HG02970 (cell line): ENCODE measurements around the gene GMIP.

Experiments used
- ATAC-seq: cut with Tn5 transposase; IDR thresholded peaks from one replicate; pipeline ENCODE4 v1.9.1; 2021; ENCODE audit warnings: mild to moderate bottlenecking, moderate library complexity, moderate number of reproducible peaks; ENCODE audit not compliant: unreplicated experiment, low FRiP score

GMIP gene

DNA sequence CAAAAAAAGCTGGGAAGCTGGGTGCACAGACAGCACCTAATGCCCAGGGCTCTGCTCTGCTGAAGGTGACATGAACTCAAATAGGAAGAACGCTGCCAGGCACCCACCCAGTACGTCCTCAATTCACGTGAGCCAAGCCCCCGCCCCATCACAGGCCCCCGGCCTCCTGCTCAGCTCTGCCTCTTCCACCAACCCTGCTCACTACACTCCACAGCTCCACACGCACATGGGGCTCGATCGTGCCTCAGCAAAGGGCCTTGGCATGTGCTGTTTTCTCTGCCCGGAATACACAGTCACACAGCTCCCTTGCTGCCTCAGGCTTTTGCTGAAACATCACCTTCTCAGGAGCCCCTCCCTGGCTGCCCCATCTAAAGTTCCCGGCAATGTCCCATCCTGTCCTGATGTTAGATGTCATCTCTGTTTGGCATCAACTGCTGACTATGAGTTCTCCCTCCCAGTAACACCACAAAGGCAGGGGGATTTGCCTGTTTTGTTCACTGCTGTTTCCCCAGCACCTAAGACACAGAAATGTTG is 17.8 kb upstream of the GMIP start:
- ATAC-seq, result no peak

DNA sequence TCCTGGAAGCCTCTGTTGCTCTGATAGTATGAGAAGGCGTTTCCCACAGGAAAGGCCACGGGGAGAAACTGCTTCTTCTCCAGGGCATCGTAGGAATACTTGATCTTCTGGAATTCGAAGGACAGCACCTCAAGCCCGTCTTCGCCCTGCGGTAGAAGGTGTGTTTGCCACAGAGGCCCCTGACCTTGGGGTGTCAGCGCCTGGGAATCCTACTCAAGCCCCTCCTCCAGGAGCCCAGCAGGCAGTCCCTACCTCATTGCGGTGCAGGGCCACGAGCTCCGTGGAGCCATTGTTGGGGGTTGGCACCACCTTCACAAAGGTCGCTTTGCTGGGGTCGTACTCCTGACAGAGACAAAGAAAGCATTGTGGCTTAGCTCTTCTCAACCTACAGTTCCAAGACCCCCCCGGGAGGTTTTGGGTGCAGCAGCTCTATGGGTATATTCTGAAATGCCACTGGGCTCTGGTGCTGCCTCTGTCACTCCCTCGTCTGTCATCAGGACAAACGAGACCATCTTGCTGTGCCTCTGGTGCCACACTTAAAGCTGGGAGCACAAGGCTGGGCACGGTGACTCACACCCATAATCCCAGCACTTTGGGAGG is 16.3 kb upstream of the GMIP start:
- no peak for ATAC-seq

DNA sequence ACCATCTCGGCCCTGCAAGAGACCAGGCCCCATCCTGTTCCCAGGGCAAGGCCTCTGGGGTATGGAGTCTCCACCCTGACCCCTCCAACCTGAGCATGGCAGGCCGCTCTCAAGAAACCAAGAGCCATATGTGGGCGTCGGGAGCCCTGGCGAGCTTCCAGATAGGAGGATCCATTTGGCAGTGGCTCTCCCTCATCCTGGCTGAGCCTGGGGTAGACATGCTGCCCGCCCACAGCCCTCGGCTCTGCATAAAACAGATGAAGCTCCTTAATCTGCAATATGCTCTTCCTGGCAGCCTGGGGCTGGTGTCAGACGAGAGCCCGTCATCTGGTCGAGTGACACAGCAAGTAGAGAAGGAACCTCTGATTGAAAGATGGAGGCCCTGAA is 13.9 kb upstream of the GMIP start:
- ATAC-seq, result no peak

DNA sequence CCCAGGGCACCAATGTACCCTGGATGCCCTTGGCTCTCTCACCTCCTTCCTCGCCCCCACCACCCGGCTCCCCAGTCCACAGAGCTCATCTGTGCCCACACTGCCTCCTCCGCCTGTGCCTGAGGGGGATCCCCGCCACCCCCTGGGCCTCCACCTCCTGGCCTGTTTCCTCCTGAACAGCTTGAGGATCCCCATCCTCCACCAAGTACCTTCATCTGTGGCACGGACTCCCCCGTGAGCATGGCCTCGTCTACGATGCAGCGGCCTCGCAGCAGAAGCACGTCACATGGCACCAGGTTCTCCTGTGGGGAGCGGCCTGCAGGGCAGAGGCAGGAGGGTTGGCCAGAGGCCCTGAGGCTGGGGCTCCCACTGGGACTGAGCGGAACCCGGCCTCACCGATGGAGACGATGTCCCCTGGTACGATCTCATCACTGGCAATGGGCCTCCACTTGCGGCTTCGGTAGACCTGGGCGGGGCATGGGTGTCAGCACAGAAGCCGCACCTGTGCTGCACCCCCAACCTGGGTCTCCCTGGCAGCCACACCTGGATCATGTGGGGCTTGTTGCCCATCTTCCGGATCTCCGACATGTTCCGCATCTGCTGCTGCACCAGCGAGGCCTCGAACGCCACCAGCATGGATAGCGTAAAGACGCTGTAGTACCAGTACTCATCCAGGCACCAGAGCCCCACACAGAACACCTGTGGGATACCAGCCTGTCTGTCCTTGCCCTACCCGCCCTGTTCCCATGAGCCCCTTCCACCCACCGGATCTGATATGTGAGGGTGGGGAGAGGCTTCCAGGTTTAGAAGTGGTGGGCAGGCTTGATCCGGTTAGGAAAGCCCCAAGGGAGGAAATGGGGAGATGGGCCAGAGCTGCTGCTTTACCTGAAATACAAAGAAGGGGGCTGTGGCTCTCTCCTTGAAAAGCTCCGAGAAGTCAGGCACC is 13.3 kb upstream of the GMIP start:
- no peak for ATAC-seq

DNA sequence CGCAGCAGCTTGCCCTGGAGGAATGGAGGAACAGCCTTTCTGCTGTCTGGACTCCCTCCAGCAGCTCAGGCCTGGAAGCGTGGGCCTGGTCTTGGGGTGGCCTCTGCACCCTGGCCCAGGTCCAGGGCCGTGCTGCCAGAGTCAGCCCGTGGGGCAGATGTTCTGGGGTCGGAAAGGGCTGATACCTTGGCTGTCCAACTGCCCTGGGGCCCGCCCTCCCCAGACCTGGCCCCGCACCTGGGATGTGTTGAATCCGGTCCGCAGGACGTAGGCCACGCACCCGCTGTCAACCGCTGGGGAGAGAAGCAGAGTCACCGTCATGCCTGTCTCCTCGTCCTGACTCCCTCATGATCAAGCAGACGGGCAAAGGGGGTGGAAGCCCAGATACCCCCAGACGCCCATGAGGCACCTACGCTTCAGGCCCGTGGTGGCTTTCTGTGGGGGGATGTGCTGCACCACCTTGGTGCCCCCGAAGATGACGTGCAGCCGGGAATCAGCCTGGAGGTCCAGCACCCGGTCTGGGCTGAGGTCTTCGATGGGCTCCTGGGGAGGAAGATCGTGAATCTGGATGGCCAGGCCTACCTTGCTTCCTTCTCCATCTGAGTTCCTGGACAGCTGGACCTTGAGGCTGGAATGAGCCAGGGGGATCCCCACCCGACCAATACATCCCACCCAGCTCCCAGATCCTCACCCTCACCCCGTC is 12.3 kb upstream of the GMIP start:
- no peak for ATAC-seq

DNA sequence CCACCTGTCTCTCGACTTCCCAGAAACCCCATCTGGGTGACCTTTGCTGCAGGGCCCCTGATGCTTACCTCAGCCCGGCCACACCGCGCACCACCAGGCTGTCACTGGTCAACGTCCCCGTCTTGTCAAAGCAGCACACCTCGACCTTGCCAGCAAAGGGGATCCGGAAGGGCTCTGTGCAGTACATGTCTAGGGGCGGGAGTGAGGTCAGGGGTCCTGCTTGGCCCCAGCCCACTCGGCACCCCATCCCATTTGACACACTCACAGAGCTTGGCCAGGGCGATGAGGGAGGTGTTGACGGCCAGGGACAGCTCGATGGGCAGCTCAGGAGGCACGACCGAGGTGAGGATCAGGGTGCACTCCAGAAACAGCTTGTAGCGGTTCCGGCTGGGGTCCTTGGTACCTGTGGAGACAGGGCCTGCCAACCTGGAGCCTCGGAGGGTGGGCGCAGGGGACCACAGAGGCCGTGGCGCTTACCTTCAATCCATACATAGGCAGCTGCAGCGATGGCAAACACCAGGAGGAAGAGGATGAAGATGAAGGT is 11.7 kb upstream of the GMIP start:
- no peak for ATAC-seq

DNA sequence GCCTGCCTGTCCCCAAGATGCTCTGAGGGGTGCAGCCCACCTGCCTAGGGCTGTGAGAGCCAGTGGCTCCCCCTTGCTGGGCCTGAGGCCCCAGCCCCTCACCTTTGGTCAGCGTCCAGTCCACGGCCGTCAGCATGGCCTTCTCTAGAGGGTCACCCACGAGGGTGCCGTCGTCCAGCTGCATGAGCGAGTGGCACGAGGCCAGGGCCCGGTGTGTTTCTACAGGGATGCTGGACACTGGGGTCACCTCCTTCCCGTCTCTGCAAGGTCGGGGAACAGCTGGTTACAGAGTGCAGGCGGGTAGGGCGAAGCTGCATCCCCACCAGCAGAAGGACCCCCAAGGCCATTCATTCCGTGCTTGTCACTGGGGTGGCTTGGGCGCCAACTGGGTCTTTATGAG is 11.0 kb upstream of the GMIP start:
- ATAC-seq, result no peak

DNA sequence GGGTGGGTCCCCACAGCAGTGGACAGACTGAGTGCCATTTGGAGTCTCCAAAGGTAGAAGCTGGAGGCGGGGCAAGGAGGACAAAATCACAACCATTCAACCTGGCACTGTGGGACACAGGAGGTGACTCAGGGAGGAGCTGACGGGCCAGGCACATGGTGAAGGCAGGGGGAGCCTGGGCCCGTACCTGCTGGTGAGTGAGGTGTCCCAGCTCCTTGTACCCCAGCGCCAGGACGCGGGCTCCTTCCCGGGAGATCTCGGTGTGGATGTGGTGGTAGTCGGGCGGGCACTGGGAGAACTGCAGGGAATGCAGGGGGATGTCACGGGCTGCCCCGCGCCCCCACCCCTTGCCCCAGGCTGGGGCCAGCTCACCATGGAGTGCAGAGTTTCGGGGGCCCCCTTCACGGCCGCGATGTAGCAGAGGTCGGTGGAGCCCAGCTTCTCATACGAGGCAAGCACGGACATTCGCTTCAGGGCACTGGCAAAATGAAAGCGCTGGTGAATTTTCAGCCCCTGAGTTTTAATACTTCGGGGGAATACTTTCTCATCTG is 10.2 kb upstream of the GMIP start:
- ATAC-seq, result no peak

DNA sequence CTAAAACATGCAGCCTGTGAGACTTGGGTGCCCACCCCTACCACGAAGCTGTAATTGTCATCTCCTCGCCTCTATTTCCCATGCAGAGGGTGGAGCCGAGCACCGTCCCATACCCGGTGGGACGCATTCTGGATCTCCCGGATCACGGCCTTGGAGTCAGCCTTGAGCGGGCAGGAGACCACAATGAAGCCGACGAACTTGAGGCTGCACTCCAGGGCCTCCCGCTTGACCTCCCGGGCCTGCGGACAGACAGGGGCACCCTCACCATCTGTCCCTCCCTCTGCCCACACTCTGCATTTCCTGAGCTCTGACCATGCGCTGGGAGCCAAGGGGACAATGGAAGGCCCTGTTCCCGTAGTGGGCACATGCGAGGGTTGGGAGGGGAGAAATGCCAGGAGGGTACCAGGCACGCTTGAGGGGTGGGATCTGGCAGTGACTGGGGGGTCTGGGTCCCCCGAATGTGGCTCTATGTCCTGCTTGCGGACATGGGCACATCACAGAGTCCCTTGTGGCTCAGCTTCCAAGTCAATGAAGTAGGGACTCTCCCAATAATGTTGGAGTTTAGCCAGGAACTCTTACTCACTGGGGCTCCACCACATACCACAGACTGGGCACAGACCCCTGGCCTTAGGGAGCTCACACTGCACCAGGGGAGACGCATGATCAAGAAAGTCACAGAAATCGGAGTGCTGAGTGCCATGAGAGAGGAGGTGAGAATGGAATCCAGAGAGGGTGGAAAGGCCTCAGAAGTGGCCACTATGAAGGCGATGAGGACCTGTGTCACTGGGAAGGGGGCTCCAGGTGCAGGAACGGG is 9.2 kb upstream of the GMIP start:
- ATAC-seq, result no peak

DNA sequence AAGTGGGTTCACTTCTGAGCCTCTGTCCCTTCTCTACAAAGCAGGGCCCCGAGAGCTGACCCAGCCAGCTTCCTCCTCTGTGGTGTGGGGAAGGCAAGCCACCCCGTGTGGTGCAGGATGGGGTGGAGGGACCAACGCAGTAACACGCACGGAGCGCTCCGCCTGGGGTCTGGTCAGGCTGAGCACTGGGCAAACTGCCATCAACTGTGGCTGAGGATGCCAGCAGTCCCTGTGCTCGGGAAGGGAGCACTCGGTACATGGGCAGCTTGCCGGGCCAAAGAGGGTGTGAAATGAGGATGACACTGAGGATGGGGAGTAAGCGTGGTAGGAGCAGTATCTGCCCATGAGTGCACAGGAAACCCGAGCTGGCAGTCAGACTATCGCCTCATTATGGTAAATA is 7.6 kb upstream of the GMIP start:
- ATAC-seq, result no peak

DNA sequence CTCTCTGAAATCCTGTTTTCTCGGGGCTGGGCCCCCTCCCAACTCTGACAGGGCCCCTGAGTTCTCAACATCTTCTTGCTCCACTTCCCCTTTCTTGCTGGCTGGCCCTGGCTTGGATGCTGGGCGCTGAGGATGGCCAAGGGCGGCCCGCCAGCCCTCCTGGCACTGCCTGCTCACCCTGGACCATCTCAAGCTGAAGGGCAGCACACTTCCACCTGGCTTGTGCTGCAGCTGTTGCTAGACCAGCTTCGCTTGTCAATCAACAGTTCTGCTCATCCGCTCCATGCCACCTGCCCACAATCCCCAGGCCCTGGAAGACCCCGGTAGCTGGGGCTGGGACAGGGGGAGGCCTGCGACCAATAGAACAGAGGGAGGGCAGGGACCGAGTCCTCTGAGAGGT is 6.9 kb upstream of the GMIP start:
- ATAC-seq, result no peak

DNA sequence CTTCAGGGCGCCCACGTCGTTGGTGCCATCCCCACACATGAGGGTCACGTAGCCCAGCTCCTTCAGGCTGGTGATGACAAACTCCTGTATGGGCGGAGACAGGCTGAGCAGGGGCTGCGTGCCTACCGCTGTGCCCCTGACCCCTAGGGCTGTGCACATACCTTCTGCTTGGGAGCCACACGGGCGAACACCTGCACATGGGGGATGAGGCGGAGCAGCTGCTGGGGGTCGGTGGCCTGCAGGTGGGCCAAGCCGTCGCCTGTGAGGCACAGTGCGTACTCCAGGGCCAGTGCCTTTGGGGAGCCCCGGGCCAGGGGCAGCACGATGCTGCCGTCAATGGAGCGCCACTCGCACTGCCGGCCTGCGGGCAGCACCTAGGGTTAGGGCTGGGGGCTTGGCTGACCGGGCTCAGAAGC is 6.1 kb upstream of the GMIP start:
- ATAC-seq, result no peak

DNA sequence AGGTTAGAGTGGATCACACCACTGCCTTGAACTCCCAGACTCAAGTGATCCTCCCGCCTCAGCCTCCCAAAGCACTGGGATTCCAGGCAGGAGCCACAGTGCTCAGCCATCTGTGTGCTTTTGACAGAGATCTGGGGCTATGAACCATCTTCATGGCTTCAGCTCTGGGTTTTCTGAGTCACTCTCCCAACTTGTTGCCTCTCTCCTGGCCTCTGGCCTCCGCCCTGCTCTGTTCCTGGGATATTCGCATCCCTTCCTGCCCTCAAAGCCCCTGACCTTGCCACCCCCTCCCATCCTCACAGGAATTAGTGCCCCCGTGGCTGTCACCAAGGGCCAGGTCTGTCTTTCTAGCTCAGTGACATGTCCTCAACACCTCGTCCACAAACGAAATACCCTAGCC is 5.7 kb upstream of the GMIP start:
- no peak for ATAC-seq

DNA sequence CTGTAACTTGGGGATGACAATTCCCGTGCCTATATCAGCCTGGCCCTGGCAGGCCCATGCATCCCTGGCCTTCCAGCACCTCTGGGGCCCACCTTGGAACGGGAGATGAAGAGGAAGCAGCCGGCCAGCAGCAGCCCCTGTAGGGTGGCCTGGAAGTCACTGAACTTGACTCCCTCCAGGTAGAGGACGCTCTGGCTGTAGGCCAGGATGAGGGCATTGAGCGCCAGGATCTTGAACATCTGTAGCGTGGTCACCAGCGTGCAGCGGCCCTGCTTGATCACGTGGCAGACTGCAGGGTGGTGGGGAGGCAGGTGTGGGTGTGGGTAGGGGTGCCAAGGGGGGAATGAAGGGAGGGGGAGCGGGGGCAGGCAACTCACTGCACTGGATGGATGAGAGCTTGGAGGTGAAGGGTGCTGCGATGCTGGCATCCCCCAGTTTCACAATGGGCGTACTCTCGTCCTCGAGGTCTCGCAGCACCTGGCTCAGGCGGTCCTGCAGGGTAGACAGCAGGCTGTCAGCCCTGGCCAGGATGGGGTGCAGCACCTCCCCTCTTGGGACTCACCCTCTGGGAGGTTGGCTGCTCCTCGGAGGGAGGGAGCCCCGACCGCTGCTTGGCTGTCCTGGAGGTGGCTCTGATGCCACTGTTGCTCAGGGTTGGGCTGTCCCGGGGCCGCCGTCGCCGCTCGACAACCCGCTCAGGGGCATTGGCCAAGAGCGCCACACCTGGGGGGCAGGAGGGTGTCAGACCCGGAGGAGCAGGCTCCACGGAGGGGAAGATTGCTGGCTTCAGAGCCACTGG is 3.8 kb upstream of the GMIP start:
- no peak for ATAC-seq

DNA sequence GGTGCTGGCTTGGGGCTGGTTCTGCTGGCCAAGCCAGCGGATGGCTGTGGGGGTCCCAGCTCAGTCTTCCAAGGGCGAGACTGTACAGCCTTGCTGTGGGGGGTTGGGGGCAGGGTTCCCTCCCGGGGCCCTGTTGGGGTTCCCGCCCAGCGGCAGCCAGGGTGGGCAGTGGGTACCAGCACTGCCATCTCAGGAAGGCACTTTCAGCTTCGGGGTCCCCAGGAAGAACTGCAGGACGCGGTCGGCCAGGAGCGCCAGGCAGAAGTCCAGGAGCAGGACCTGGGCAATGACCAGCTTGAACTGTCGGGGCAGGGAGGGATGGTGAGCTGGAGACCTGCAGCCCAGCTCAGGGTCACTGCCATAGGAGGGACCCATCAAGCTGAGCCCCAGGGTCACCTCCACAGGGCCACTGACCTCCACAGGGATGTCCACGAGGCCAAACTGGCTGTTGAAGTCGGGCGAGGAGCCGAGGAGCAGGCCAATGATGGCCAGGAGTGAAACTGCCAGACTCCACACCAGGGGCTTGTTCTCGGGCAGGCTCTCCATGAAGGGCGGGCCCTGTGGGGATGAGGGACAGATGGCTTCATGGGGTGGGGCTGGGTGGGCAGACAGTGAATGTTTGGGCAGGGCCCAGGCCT is 1.9 kb upstream of the GMIP start:
- ATAC-seq, result no peak

DNA sequence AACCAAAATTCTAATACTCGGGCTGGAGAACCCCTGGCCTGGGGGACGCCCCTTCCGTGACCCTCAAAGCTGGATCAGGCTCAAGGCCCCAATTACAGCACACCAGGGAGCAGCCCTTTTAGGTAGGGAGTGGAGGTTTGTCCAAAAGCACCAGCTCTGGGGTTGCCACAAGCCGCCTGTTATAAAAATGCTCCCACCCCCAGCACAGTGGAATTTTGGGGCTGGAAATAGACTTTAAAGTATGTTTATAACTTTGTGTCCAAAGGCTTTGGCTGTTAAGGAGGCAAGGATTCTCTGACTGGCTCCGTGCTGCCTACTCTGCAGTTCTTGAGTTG is 564 bp upstream of the GMIP start:
- no peak for ATAC-seq

DNA sequence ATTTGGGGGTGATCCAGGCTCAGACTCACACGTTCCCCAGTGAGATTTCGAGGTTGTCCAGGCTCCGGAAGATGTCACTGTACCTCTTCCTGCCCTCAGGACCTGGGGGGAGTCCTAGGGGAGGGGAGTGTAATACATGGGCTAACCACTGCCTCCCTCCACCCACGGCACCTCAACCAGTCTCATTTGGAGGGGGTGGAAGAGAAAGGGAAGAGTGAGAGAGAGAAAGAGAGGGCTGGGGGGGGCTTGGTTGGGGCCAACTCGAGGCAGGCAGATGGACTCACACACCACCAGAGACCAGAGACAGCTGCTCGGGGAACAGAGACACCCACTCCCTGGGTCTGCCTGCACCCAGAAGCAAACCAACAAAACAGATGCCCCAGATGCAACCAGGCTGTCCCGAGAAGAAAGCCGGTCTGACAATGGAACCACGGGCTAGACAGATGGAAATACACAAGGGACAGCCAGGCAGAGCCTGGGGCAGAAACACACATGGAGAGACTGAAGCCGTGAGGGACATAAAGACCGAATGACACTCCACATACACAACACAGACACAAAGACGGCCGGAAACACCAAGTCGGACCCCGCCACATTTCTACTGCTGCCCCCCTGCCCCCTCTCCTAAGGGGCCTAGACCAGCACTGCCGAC is 825 bp downstream of the GMIP start:
- no peak for ATAC-seq

DNA sequence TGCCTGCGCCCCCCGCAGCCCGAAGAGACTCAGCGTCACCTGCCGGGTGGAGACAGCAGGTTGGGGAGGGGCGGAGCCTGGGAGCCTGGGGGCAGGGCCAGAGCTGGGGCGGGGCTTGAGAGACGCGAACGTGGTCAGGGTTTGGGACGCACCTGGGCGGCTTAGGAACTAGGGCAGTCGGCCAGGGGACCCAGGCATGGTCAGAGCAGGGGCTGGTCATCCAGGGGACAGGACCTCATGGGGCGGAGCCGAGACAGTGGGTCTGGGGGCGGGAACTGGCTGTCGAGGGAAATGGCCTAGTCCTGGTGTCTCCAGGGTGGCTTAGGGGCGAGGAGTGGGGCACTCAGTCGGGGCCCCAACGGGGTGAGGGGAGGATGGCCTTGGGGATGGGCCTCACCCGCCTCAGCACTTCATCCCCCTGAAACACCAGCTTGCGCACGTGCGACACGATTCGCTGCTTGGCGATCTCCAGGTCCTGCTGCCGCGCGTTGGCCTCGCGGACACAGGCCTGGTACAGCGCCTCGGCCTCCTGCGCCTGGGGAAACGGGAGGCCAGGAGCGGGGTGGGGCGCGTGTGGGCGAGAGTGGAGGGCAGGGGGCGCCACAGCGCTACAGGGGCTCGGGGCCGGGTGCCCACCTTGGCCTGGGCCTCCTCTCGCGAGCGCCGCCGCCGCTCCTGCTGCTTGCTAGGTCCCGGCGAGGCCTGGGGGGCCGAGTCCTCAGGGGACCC is 5.8 kb downstream of the GMIP start:
- ATAC-seq, result no peak
